ENCODE data around the gene ZNF595. TPM values are rescaled to one million over a fixed set of nuclear protein-coding genes. Genes with fewer than 3 reads are reported as not detected.
"Not testable (repeated sequence)": the region's sequence is repeated elsewhere in the genome, so short reads cannot be mapped to it uniquely, and the experiment has no call there.

Gene ZNF595
- total RNA-seq, 1 experiment from 2014 or later: 12.5 TPM

- not testable (repeated sequence) for H3K9ac ChIP-seq (ENCODE audit: extremely low read depth, insufficient read length, low read length); H3K4me3 Mint-ChIP-seq; H3K9me3 Mint-ChIP-seq; H2BK15ac ChIP-seq (ENCODE audit: low read depth, low read length); H3K23ac ChIP-seq (ENCODE audit: insufficient read length, low read depth, low read length); H3T11ph ChIP-seq (ENCODE audit: low read length); H2BK5ac ChIP-seq (ENCODE audit: insufficient read length, low read length); H3K18ac ChIP-seq (ENCODE audit: insufficient read length, low read depth, low read length); H3K27me3 Mint-ChIP-seq (ENCODE audit: low read depth); H3K56ac ChIP-seq (ENCODE audit: insufficient read length, low read depth, low read length); H3K14ac ChIP-seq (ENCODE audit: insufficient read depth, low read length); H3K23me2 ChIP-seq (ENCODE audit: insufficient read length, low read depth, low read length, poor library complexity, severe bottlenecking); H3K4me2 ChIP-seq (ENCODE audit: insufficient read depth, insufficient read length, low read length); H4K5ac ChIP-seq (ENCODE audit: insufficient read length, low read depth, low read length); H4K8ac ChIP-seq (replicated peaks; ENCODE audit: insufficient read length, low read depth, low read length); H2BK120ac ChIP-seq (ENCODE audit: low read depth, low read length, poor library complexity, severe bottlenecking); H2AK5ac ChIP-seq (ENCODE audit: insufficient read length, low read length); H3K36me3 Mint-ChIP-seq (ENCODE audit: insufficient read depth in 1 of 3, low read depth in 3 of 3); H3K79me2 ChIP-seq (ENCODE audit: insufficient read depth, low read length); H3K4me1 Mint-ChIP-seq; H3K27ac ChIP-seq (ENCODE audit: insufficient read length, low read depth, low read length); H2BK20ac ChIP-seq (ENCODE audit: low read depth, low read length, poor library complexity, severe bottlenecking); H3K4me1 ChIP-seq (ENCODE audit: insufficient read depth, low read length); H2BK12ac ChIP-seq (ENCODE audit: insufficient read length, low read depth, low read length); H3K27me3 ChIP-seq (ENCODE audit: insufficient read depth, low read length); H3K79me1 ChIP-seq (ENCODE audit: insufficient read depth, low read depth, low read length, poor library complexity, severe bottlenecking); H3K4ac ChIP-seq (ENCODE audit: low read depth, low read length); H4K91ac ChIP-seq (ENCODE audit: insufficient read length, low read depth, low read length); H3K9me3 ChIP-seq (ENCODE audit: control insufficient read depth, low read depth, low read length); H3K27ac Mint-ChIP-seq; H4K20me1 ChIP-seq (ENCODE audit: control insufficient read depth, insufficient read depth, insufficient read length); H2AFZ ChIP-seq (ENCODE audit: low read length)
- TF ChIP-seq, protein P1, sequence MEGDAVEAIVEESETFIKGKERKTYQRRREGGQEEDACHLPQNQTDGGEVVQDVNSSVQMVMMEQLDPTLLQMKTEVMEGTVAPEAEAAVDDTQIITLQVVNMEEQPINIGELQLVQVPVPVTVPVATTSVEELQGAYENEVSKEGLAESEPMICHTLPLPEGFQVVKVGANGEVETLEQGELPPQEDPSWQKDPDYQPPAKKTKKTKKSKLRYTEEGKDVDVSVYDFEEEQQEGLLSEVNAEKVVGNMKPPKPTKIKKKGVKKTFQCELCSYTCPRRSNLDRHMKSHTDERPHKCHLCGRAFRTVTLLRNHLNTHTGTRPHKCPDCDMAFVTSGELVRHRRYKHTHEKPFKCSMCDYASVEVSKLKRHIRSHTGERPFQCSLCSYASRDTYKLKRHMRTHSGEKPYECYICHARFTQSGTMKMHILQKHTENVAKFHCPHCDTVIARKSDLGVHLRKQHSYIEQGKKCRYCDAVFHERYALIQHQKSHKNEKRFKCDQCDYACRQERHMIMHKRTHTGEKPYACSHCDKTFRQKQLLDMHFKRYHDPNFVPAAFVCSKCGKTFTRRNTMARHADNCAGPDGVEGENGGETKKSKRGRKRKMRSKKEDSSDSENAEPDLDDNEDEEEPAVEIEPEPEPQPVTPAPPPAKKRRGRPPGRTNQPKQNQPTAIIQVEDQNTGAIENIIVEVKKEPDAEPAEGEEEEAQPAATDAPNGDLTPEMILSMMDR (conservative IDR thresholded peaks at IDR 0.05): peak; percentile 46
- peak; percentile 39 for DNase-seq
- WGBS (ENCODE audit: extremely low coverage, insufficient read length, low lambda C conversion rate): no CpG with 5 or more reads among the region's 21 CpGs
Observed at GRCh38 chr4:11816-12417, 41.2 kb upstream of the ZNF595 start.

DNA sequence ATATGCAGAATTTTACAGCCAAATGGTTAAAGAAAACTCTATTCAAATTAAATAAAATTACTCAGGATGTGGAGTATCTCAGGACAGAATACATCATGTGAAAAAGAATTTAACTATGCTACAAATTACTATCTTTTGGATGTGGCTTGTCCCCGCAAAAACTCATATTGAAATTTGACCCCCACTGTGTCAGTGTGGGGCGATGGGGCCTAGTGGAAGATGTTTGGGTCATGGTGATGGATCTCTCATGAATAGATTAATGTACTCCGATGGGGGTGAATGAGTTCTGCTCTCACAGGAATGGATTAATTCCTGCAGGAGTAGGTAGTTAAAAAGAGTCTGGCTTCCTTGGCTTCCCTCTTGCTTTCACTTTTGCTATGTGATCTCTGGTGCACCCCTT lies 35.0 kb upstream of the ZNF595 start:
- H3K9me3 Mint-ChIP-seq: peaks cover 17 to 21% of the 10 kb centered on the region in 2 experiments
- not testable (repeated sequence) for H3K4me1 ChIP-seq (ENCODE audit: insufficient read depth, low read length); H3K4me1 Mint-ChIP-seq; H4K8ac ChIP-seq (replicated peaks; ENCODE audit: insufficient read length, low read depth, low read length); H2BK12ac ChIP-seq (ENCODE audit: insufficient read length, low read depth, low read length); H3K56ac ChIP-seq (ENCODE audit: insufficient read length, low read depth, low read length); H2BK20ac ChIP-seq (ENCODE audit: low read depth, low read length, poor library complexity, severe bottlenecking); H3K79me2 ChIP-seq (ENCODE audit: insufficient read depth, low read length); H3K23me2 ChIP-seq (ENCODE audit: insufficient read length, low read depth, low read length, poor library complexity, severe bottlenecking); H3K4ac ChIP-seq (ENCODE audit: low read depth, low read length); H3T11ph ChIP-seq (ENCODE audit: low read length); H3K4me3 Mint-ChIP-seq; H2BK15ac ChIP-seq (ENCODE audit: low read depth, low read length); H3K36me3 Mint-ChIP-seq (ENCODE audit: insufficient read depth in 1 of 3, low read depth in 3 of 3); H3K14ac ChIP-seq (ENCODE audit: insufficient read depth, low read length); H2BK5ac ChIP-seq (ENCODE audit: insufficient read length, low read length); H3K27me3 Mint-ChIP-seq (ENCODE audit: low read depth); H3K9ac ChIP-seq (ENCODE audit: extremely low read depth, insufficient read length, low read length); H4K5ac ChIP-seq (ENCODE audit: insufficient read length, low read depth, low read length); H3K27ac Mint-ChIP-seq; H3K18ac ChIP-seq (ENCODE audit: insufficient read length, low read depth, low read length); H3K27ac ChIP-seq (ENCODE audit: insufficient read length, low read depth, low read length); H2AK5ac ChIP-seq (ENCODE audit: insufficient read length, low read length); H2BK120ac ChIP-seq (ENCODE audit: low read depth, low read length, poor library complexity, severe bottlenecking); H3K79me1 ChIP-seq (ENCODE audit: insufficient read depth, low read depth, low read length, poor library complexity, severe bottlenecking); H2AFZ ChIP-seq (ENCODE audit: low read length); DNase-seq; H4K91ac ChIP-seq (ENCODE audit: insufficient read length, low read depth, low read length); H4K20me1 ChIP-seq (ENCODE audit: control insufficient read depth, insufficient read depth, insufficient read length); H3K23ac ChIP-seq (ENCODE audit: insufficient read length, low read depth, low read length); H3K9me3 ChIP-seq (ENCODE audit: control insufficient read depth, low read depth, low read length); H3K27me3 ChIP-seq (ENCODE audit: insufficient read depth, low read length); H3K4me2 ChIP-seq (ENCODE audit: insufficient read depth, insufficient read length, low read length)
- no CpG with 5 or more reads among the region's 3 CpGs for WGBS (ENCODE audit: extremely low coverage, insufficient read length, low lambda C conversion rate)

Data from H9 (cell line).